Left hindlimb (tissue), 1 donor: ENCODE measurements around the gene DDX11.
"Not testable (repeated sequence)": the region's sequence is repeated elsewhere in the genome, so short reads cannot be mapped to it uniquely, and the experiment has no call there.

ENCODE experiments used
- DNase-seq: peaks from one replicate; pipeline ENCODE4 v3.0.0-alpha.2; 2018

Gene DDX11

GRCh38 chr12:31073527-31074332, at the start of gene DDX11:
TSS of gene DDX11 (plus strand) at chr12:31073860. CDS start at chr12:31078394, 4,534 bp downstream.
- peak; percentile 95 for DNase-seq

- no peak for DNase-seq
Measured at GRCh38 chr12:31026202-31026601, 47.5 kb upstream of the DDX11 start.

GRCh38 chr12:31027006-31027405, 46.7 kb upstream of the DDX11 start:
- DNase-seq: not testable (repeated sequence)

GRCh38 chr12:31029468-31029867, 44.2 kb upstream of the DDX11 start:
- no peak for DNase-seq

- DNase-seq: no peak
Measured at GRCh38 chr12:31029916-31030562, 43.6 kb upstream of the DDX11 start.

- DNase-seq: no peak
Measured at GRCh38 chr12:31031951-31032335, 41.7 kb upstream of the DDX11 start.

- DNase-seq: no peak
Measured at GRCh38 chr12:31033146-31033545, 40.5 kb upstream of the DDX11 start.

GRCh38 chr12:31033681-31034080, 40.0 kb upstream of the DDX11 start:
- DNase-seq: no peak

- no peak for DNase-seq
Measured at GRCh38 chr12:31034372-31034771, 39.3 kb upstream of the DDX11 start.

GRCh38 chr12:31035226-31035625, 38.4 kb upstream of the DDX11 start:
- DNase-seq: no peak

- no peak for DNase-seq
Measured at GRCh38 chr12:31035967-31036665, 37.5 kb upstream of the DDX11 start.

GRCh38 chr12:31037028-31037427, 36.6 kb upstream of the DDX11 start:
- no peak for DNase-seq

GRCh38 chr12:31037931-31038330, 35.7 kb upstream of the DDX11 start:
- no peak for DNase-seq

- DNase-seq: no peak
Measured at GRCh38 chr12:31041033-31041564, 32.6 kb upstream of the DDX11 start.

GRCh38 chr12:31050143-31050542, 23.5 kb upstream of the DDX11 start:
- not testable (repeated sequence) for DNase-seq

- DNase-seq: not testable (repeated sequence)
Measured at GRCh38 chr12:31050548-31050947, 23.1 kb upstream of the DDX11 start.

- DNase-seq: not testable (repeated sequence)
Measured at GRCh38 chr12:31051692-31052091, 22.0 kb upstream of the DDX11 start.

- not testable (repeated sequence) for DNase-seq
Measured at GRCh38 chr12:31052121-31052520, 21.5 kb upstream of the DDX11 start.

- not testable (repeated sequence) for DNase-seq
Measured at GRCh38 chr12:31052666-31053439, 20.8 kb upstream of the DDX11 start.

- DNase-seq: not testable (repeated sequence)
Measured at GRCh38 chr12:31053944-31054343, 19.7 kb upstream of the DDX11 start.

GRCh38 chr12:31057671-31058070, 16.0 kb upstream of the DDX11 start:
- no peak for DNase-seq

GRCh38 chr12:31066196-31066595, 7.5 kb upstream of the DDX11 start:
- not testable (repeated sequence) for DNase-seq

GRCh38 chr12:31067656-31068055, 6.0 kb upstream of the DDX11 start:
- not testable (repeated sequence) for DNase-seq
